ENCODE results near the gene ELN. TPM values are rescaled to one million over a fixed set of nuclear protein-coding genes. Genes with fewer than 3 reads are reported as not detected.

Gene ELN
- total and polyA plus RNA-seq, 9 of the 15 experiments (the other 6 are each of a cell fraction or from before 2014, with no cell fraction given) = 0.20 TPM; not detected in 8

DNA sequence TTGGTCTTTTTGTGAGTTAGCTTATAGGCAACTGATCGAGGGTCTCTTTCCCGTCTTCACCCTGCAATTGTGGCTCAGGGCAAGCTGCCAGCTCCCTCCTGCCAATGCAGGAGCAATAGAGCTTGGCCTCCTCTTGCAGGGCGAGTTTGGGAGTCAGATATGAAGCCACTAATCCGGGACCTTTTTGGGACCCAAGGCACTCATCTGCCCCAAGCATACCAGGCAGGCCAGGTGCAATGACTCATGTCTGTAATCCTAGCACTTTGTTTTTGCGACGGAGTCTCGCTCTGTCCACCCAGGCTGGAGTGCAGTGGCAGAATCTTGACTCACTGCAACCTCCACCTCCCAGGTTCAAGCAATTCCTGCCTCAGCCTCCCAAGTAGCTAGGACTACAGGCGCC, 76.7 kb downstream of the ELN start (continued):
- no peak for TF ChIP-seq CREB3L1 (IDR thresholded peaks at IDR 0.05; ENCODE audit: borderline replicate concordance, low read depth)
- TF ChIP-seq GATA2 (CRISPR knock-in tag; IDR thresholded peaks at IDR 0.05) = no peak
- TF ChIP-seq, protein P1, sequence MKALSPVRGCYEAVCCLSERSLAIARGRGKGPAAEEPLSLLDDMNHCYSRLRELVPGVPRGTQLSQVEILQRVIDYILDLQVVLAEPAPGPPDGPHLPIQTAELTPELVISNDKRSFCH (CRISPR knock-in tag; IDR thresholded peaks at IDR 0.05) = no peak
- TF ChIP-seq, protein P1 (tag; IDR thresholded peaks at IDR 0.05) = no peak
- no peak for TF ChIP-seq THAP12 (CRISPR knock-in tag; IDR thresholded peaks at IDR 0.05)
- no peak for TF ChIP-seq NCOR1 (IDR thresholded peaks at IDR 0.05)
- TF ChIP-seq ZFPM2 (CRISPR knock-in tag; IDR thresholded peaks at IDR 0.05) = no peak
- TF ChIP-seq CHD4 (IDR thresholded peaks at IDR 0.05; ENCODE audit: insufficient read depth, insufficient replicate concordance, low read depth, low read length, poor library complexity, severe bottlenecking) = no peak
- TF ChIP-seq CBFB (CRISPR knock-in tag; IDR thresholded peaks at IDR 0.05) = no peak
- TF ChIP-seq FOXA3 (CRISPR knock-in tag; conservative IDR thresholded peaks at IDR 0.05 in 1 of 2, IDR thresholded peaks at IDR 0.05 in 1 of 2) = no peak
- TF ChIP-seq, protein P2, sequence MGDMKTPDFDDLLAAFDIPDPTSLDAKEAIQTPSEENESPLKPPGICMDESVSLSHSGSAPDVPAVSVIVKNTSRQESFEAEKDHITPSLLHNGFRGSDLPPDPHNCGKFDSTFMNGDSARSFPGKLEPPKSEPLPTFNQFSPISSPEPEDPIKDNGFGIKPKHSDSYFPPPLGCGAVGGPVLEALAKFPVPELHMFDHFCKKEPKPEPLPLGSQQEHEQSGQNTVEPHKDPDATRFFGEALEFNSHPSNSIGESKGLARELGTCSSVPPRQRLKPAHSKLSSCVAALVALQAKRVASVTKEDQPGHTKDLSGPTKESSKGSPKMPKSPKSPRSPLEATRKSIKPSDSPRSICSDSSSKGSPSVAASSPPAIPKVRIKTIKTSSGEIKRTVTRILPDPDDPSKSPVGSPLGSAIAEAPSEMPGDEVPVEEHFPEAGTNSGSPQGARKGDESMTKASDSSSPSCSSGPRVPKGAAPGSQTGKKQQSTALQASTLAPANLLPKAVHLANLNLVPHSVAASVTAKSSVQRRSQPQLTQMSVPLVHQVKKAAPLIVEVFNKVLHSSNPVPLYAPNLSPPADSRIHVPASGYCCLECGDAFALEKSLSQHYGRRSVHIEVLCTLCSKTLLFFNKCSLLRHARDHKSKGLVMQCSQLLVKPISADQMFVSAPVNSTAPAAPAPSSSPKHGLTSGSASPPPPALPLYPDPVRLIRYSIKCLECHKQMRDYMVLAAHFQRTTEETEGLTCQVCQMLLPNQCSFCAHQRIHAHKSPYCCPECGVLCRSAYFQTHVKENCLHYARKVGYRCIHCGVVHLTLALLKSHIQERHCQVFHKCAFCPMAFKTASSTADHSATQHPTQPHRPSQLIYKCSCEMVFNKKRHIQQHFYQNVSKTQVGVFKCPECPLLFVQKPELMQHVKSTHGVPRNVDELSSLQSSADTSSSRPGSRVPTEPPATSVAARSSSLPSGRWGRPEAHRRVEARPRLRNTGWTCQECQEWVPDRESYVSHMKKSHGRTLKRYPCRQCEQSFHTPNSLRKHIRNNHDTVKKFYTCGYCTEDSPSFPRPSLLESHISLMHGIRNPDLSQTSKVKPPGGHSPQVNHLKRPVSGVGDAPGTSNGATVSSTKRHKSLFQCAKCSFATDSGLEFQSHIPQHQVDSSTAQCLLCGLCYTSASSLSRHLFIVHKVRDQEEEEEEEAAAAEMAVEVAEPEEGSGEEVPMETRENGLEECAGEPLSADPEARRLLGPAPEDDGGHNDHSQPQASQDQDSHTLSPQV (IDR thresholded peaks at IDR 0.05) = no peak
- no peak for TF ChIP-seq ZNF778 (CRISPR knock-in tag; IDR thresholded peaks at IDR 0.05)
- no peak for TF ChIP-seq MBD2 (IDR thresholded peaks at IDR 0.05; ENCODE audit: borderline replicate concordance, low read depth)
- TF ChIP-seq PREB (CRISPR knock-in tag; IDR thresholded peaks at IDR 0.05) = no peak
- no peak for TF ChIP-seq ZFP91 (CRISPR knock-in tag; IDR thresholded peaks at IDR 0.05)
